HepG2 (cell line): ENCODE data around the gene VCL. TPM values are rescaled to one million over a fixed set of nuclear protein-coding genes. Genes with fewer than 3 reads are reported as not detected.

ENCODE experiments used
- ATAC-seq: fragments of 200-7000 bp; cut with Tn5 transposase; 3 replicates; pipeline ENCODE4 v1.9.1; 2020; ENCODE audit warnings: mild to moderate bottlenecking, moderate library complexity
- BruUV-seq: library from RNA; stranded (reverse); fragments of 400-500 nt; replicated peaks from 2 replicates; lab custom pipeline; 2021; lab: Mats Ljungman, UMichigan
- CTCF ChIA-PET: fragments of 300-600 bp; formaldehyde crosslinking; extraction: SDS; loops from one replicate; lab custom pipeline; 2021; ENCODE audit warnings: low total read pairs, inconsistent platforms, low intra/inter-chr PET ratio; lab: Yijun Ruan, JAX
- POLR2A ChIA-PET: fragments of 350-600 bp; sonication (Branson Sonifier 250); formaldehyde crosslinking; loops from one replicate; lab custom pipeline; 2020; ENCODE audit warnings: antibody characterized with exemption, inconsistent platforms; lab: Yijun Ruan, JAX
- DNase-seq: peaks from one replicate; pipeline ENCODE4 v3.0.0-alpha.2; 2015; ENCODE audit warnings: low spot score
- FAIRE-seq: peaks from 3 replicates; lab custom pipeline; 2011; peaks lifted over from hg19 to GRCh38; lab: Jason Lieb, UNC
- H2AFZ ChIP-seq: one replicate; pipeline ENCODE4 v1.6.1; 2011; ENCODE audit warnings: low read length, inconsistent platforms
- H3K27ac ChIP-seq: fragments of 300-600 bp; 3 replicates; pipeline ENCODE4 v1.8.0; 2011; ENCODE audit warnings: mixed run types, mild to moderate bottlenecking, mixed read lengths, low read length, inconsistent platforms; ENCODE audit not compliant: insufficient read depth; ENCODE audit errors: extremely low read length
- H3K27me3 ChIP-seq, 2 experiments: fragments of 200-600 bp in 1 of 2; 2 replicates in 1 of 2; 3 replicates in 1 of 2; pipeline versions ENCODE4 v1.6.0 to v1.8.0; 2011; ENCODE audit warnings: low read length in 2 of 2, mild to moderate bottlenecking in 2 of 2, moderate library complexity in 2 of 2, inconsistent platforms in 1 of 2; ENCODE audit not compliant: insufficient read depth in 2 of 2, control insufficient read depth in 1 of 2
- H3K36me3 ChIP-seq, 2 experiments: fragments of 200-600 bp in 1 of 2; replicated peaks in 1 of 2; 2 replicates in 1 of 2; 3 replicates in 1 of 2; pipeline versions ENCODE4 v1.5.1 to v1.8.0; 2011; ENCODE audit warnings: low read length in 2 of 2, inconsistent platforms in 1 of 2; ENCODE audit not compliant: insufficient read depth in 2 of 2, control insufficient read depth in 1 of 2
- H3K4me1 ChIP-seq: 2 replicates; pipeline ENCODE4 v1.5.1; 2012; ENCODE audit warnings: low read length, inconsistent platforms; ENCODE audit not compliant: insufficient read depth
- H3K4me2 ChIP-seq: 2 replicates; pipeline ENCODE4 v1.6.0; 2011; ENCODE audit warnings: low read depth, low read length, inconsistent platforms
- H3K4me3 ChIP-seq, 3 experiments: fragments of 200-600 bp in 1 of 3; sonication (generic), shearing (Covaris generic) in 1 of 3; replicated peaks in 1 of 3; 2 replicates each; pipeline ENCODE4 v1.5.1; 2011 to 2016; ENCODE audit warnings: low read length in 3 of 3, inconsistent platforms in 2 of 3, low read depth in 2 of 3, mild to moderate bottlenecking in 2 of 3, control low read depth in 1 of 3, mixed read lengths in 1 of 3; ENCODE audit not compliant: insufficient read depth in 1 of 3
- H3K79me2 ChIP-seq: one replicate; pipeline ENCODE4 v1.6.1; 2011; ENCODE audit warnings: low read length, inconsistent platforms; ENCODE audit not compliant: insufficient read depth
- H3K9ac ChIP-seq: 2 replicates; pipeline ENCODE4 v1.6.0; 2011; ENCODE audit warnings: mild to moderate bottlenecking, low read depth, low read length, inconsistent platforms; ENCODE audit not compliant: insufficient read depth
- H3K9me3 ChIP-seq: 2 replicates; pipeline ENCODE4 v1.5.1; 2012; ENCODE audit warnings: mild to moderate bottlenecking, low read length
- H4K20me1 ChIP-seq: 2 replicates; pipeline ENCODE4 v1.6.0; 2011; ENCODE audit warnings: inconsistent platforms, mild to moderate bottlenecking, low read length, moderate library complexity; ENCODE audit not compliant: insufficient read depth
- HES4 ChIP-seq: sonication (generic); formaldehyde crosslinking; IDR thresholded peaks from 2 replicates; pipeline ENCODE4 v1.9.0; 2021; ENCODE audit warnings: mild to moderate bottlenecking, missing genetic modification reagents, borderline replicate concordance
- POLR2AphosphoS2 ChIP-seq: IDR thresholded peaks from 2 replicates; pipeline ENCODE4 v1.6.1; 2011; ENCODE audit warnings: low read depth, low read length, improper control_type of control experiment
- ZKSCAN1 ChIP-seq: fragments of 150-350 bp; IDR thresholded peaks from 2 replicates; pipeline ENCODE4 v1.6.1; 2014; ENCODE audit warnings: low read length
- ZNF207 ChIP-seq: fragments of 450-650 bp; IDR thresholded peaks from 2 replicates; pipeline ENCODE4 v1.6.1; 2016; ENCODE audit warnings: antibody characterized with exemption, borderline replicate concordance
- ZNF644 ChIP-seq: IDR thresholded peaks from 2 replicates; pipeline ENCODE4 v1.6.1; 2016; ENCODE audit warnings: low read depth
- WGBS: methylation state at CpG from one replicate; pipeline ENCODE4 v1.1.6; 2017; ENCODE audit warnings: low lambda C conversion rate; 5-methylcytosine and 5-hydroxymethylcytosine counted together
- in situ Hi-C: cut with HindIII; loops from 2 replicates; pipeline ENCODE4 v1.10.0; 2017; ENCODE audit warnings: low pct_unique_long_range_greater_than_20kb; ENCODE audit not compliant: extremely low pct_ligation_motif_present
- intact Hi-C: fragments of 100-400 bp; cut with micrococcal nuclease; formaldehyde crosslinking; loops from one replicate; pipeline ENCODE4 v1.10.0; 2022; ENCODE audit not compliant: unreplicated experiment
- polyA plus RNA-seq, 8 experiments: library from polyadenylated mRNA; depleted of rRNA in 3 of 8; stranded (reverse) in 7 of 8; unstranded in 1 of 8; fragments of >200 nt; fragmentation: Illumina TruSeq in 4 of 8; extraction: Trizol in 4 of 8; gene quantifications; 2 replicates each; pipeline versions ENCODE4 v1.2.1 to v1.2.3, GENCODE V29; 2011 to 2016; ENCODE audit warnings: low read depth in 4 of 8, missing spikeins in 1 of 8, mixed read lengths in 1 of 8; ENCODE audit not compliant: insufficient read depth in 1 of 8
- total RNA-seq, 5 experiments: library from RNA; depleted of rRNA; stranded (reverse); fragments of >200 nt; fragmentation: Illumina TruSeq; extraction: Trizol; gene quantifications; 2 replicates each; pipeline ENCODE4 v1.2.3, GENCODE V29; 2016; ENCODE audit warnings: low read depth in 1 of 5

The VCL gene
- total and polyA plus RNA-seq, 2 of the 13 experiments (the other 11 are each of a cell fraction or from before 2014, with no cell fraction given), result 17.3 to 26.9 TPM

DNA sequence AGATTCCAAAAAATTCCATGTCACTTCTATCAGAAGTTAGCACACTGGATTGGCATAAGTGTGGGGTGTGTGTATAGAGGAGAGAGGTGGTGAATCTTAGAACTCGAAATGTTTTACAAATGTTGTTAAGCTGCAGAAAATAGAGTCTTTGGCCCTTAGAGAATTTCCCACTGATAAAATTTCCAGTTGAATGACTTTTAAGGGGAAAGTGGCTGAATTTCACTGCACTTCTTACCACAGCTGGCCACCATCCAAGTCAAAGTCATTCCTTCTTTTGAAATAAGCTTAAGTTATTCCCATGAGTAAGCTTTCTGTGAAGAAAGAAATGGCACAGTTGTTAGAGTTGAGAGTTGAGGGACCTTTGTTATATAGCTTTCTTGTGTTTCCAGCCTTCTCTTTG is 13.9 kb downstream of the VCL start:
- no peaks in the 10 kb centered on the region for H3K36me3 ChIP-seq
- in situ Hi-C loops, result no loop called here
- DNase-seq, result no peak
- TF ChIP-seq ZNF644 (CRISPR knock-in tag) (no peak), POLR2AphosphoS2 (peak; percentile 25; the same call in 1 of the 2 replicates), ZNF207 (no peak)
- TF ChIP-seq, all 625 proteins: peak for 1
- ATAC-seq, result no peak
- Histone ChIP-seq H2AFZ (no peak overlapping the region), H3K9me3 (no peaks in the 10 kb centered on the region), H3K4me1 (peaks cover 7% of the 10 kb centered on the region; the same call in 1 of the 2 replicates), H4K20me1 (no peaks in the 10 kb centered on the region), H3K4me2 (no peak overlapping the region), H3K27me3 (no peaks in the 10 kb centered on the region), H3K79me2 (peaks cover 11% of the 10 kb centered on the region), H3K27ac (no peak overlapping the region), H3K9ac (no peak overlapping the region), H3K4me3 (no peak overlapping the region)
- POLR2A ChIA-PET, result no interaction called here
- CTCF ChIA-PET, result no interaction called here
- BruUV-seq, result no TSS peak
- WGBS, result 96% methylated on average over 1 of the region's 1 CpG
- FAIRE-seq, result no peak
- intact Hi-C loops, result no loop called here

DNA sequence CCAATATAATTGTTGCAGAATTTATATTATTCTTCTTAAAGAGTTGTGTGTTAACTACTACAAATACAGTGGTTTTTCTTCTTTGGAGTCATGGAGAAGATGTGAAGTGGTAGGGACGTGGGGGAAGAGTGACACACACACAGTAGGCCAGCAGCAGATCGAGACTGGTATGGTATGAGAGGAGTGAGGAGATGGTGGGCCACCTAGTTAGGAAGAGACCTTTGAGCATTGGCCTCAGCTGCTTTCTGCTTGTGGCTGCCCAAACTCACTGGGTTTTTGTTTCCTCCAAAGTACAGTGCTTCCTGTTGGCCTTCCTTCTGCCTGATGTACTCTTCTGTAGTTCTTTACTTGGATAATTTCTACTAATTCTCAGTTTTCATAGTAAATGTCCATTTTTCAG is 14.6 kb downstream of the VCL start:
- DNase-seq (no peak), FAIRE-seq (no peak), ATAC-seq (peak; percentile 46; the same call in 2 of the 3 replicates)
- CTCF ChIA-PET, result no interaction called here
- intact Hi-C loops (no loop called here), in situ Hi-C loops (no loop called here)
- TF ChIP-seq ZKSCAN1, result peak; percentile 76
- no peak for TF ChIP-seq HES4 (CRISPR knock-in tag)
- Histone ChIP-seq H3K36me3 (no peaks in the 10 kb centered on the region), H3K4me3 (no peak overlapping the region), H3K9me3 (no peaks in the 10 kb centered on the region), H3K27me3 (no peaks in the 10 kb centered on the region), H2AFZ (no peak overlapping the region), H4K20me1 (no peaks in the 10 kb centered on the region), H3K27ac (no peak overlapping the region), H3K9ac (no peak overlapping the region), H3K4me2 (no peak overlapping the region), H3K4me1 (peaks cover 7% of the 10 kb centered on the region; the same call in 1 of the 2 replicates), H3K79me2 (peaks cover 11% of the 10 kb centered on the region)
- POLR2A ChIA-PET, result interaction anchor here (1.3 kb wide), 1 partner anchor 13 kb away, joined by 3 read pairs; no protein-coding TSS in a partner anchor
- no TSS peak for BruUV-seq
- 75% methylated on average over 2 of the region's 2 CpGs for WGBS
